OCI-LY7 (cell line): ENCODE data around the gene PGPEP1. TPM values are rescaled to one million over a fixed set of nuclear protein-coding genes. Genes with fewer than 3 reads are reported as not detected.

Source experiments
- BruUV-seq: library from RNA; stranded (reverse); fragments of 400-500 nt; replicated peaks from 2 replicates; lab custom pipeline; 2021; lab: Mats Ljungman, UMichigan
- CTCF ChIA-PET: fragments of 300-600 bp; sonication (Branson Sonifier 250); formaldehyde crosslinking; loops from one replicate; lab custom pipeline; 2022; ENCODE audit warnings: antibody characterized with exemption; ENCODE audit not compliant: unreplicated experiment; lab: Charles Lee
- POLR2A ChIA-PET: fragments of 300-600 bp; sonication (Branson Sonifier 250); formaldehyde crosslinking; loops from one replicate; lab custom pipeline; 2022; ENCODE audit warnings: antibody characterized with exemption; lab: Charles Lee
- DNase-seq: peaks from one replicate; pipeline ENCODE4 v3.0.0-alpha.2; 2015; ENCODE audit warnings: low spot score
- H2AFZ ChIP-seq: fragments of 200-600 bp; sonication (generic), shearing (Covaris generic); 2 replicates; pipeline ENCODE4 v1.6.1; 2014; ENCODE audit warnings: mild to moderate bottlenecking, antibody characterized with exemption, low read length, moderate library complexity
- H3K27ac ChIP-seq: fragments of 200-600 bp; sonication (generic); 2 replicates; pipeline ENCODE4 v1.5.1; 2014; ENCODE audit warnings: mixed run types, low read depth, mild to moderate bottlenecking, moderate library complexity, low read length, inconsistent platforms; ENCODE audit not compliant: poor library complexity, severe bottlenecking
- H3K36me3 ChIP-seq: fragments of 200-600 bp; sonication (generic); 2 replicates; pipeline ENCODE4 v1.6.1; 2014; ENCODE audit warnings: mild to moderate bottlenecking, antibody characterized with exemption, low read length, moderate library complexity, mixed read lengths; ENCODE audit not compliant: insufficient read depth
- H3K4me1 ChIP-seq: fragments of 200-600 bp; sonication (generic); 2 replicates; pipeline ENCODE4 v1.5.1; 2014; ENCODE audit warnings: mild to moderate bottlenecking, low read length; ENCODE audit not compliant: insufficient read depth, poor library complexity, severe bottlenecking
- H3K4me2 ChIP-seq: fragments of 200-600 bp; sonication (generic); 2 replicates; pipeline ENCODE4 v1.6.1; 2014; ENCODE audit warnings: mild to moderate bottlenecking, low read length
- H3K4me3 ChIP-seq: fragments of 200-600 bp; sonication (generic); 2 replicates; pipeline ENCODE4 v1.5.1; 2014; ENCODE audit warnings: mild to moderate bottlenecking, low read depth, low read length; ENCODE audit not compliant: poor library complexity, severe bottlenecking
- H3K79me2 ChIP-seq: fragments of 200-600 bp; sonication (generic); 2 replicates; pipeline ENCODE4 v1.6.1; 2016; ENCODE audit warnings: low read depth, mild to moderate bottlenecking, low read length, moderate library complexity, mixed read lengths; ENCODE audit not compliant: insufficient read depth
- H3K9me2 ChIP-seq: fragments of 200-600 bp; sonication (generic); 2 replicates; pipeline ENCODE4 v1.6.1; 2016; ENCODE audit warnings: mild to moderate bottlenecking, low read length, mixed read lengths; ENCODE audit not compliant: insufficient read depth
- H3K9me3 ChIP-seq: fragments of 200-600 bp; sonication (generic); 2 replicates; pipeline ENCODE4 v1.6.1; 2014; ENCODE audit warnings: mild to moderate bottlenecking, mixed run types, low read length, mixed read lengths
- H4K20me1 ChIP-seq: fragments of 200-600 bp; sonication (generic); 2 replicates; pipeline ENCODE4 v1.6.1; 2014; ENCODE audit warnings: mild to moderate bottlenecking, antibody characterized with exemption, low read length, moderate library complexity, mixed read lengths; ENCODE audit not compliant: insufficient read depth
- CTCF ChIP-seq: fragments of 200-600 bp; sonication (generic); conservative IDR thresholded peaks from 2 replicates; pipeline ENCODE4 v1.5.1; 2014; ENCODE audit warnings: mild to moderate bottlenecking, antibody characterized with exemption, low read length, moderate library complexity, mixed read lengths
- EZH2phosphoT487 ChIP-seq: fragments of 200-600 bp; sonication (generic); IDR thresholded peaks from 2 replicates; pipeline ENCODE4 v1.6.1; 2018; ENCODE audit warnings: low read depth, borderline replicate concordance, mild to moderate bottlenecking, mixed run types, antibody characterized with exemption, low read length, moderate library complexity, mixed read lengths
- intact Hi-C: fragments of 100-400 bp; cut with micrococcal nuclease; formaldehyde crosslinking; loops from one replicate; pipeline ENCODE4 v1.10.0; 2022; ENCODE audit not compliant: unreplicated experiment
- total RNA-seq, 2 experiments: library from RNA; depleted of rRNA in 1 of 2; stranded (reverse); fragments of >200 nt in 1 of 2; shearing (Covaris generic) in 1 of 2; gene quantifications; 2 replicates each; pipeline ENCODE4 v1.2.3, GENCODE V29; 2014 to 2022

Gene PGPEP1
- total RNA-seq, 2 experiments from 2014 or later: 15.2 to 44.1 TPM

- ChIA-PET CTCF (no interaction called here), POLR2A (no interaction called here)
- peak overlapping the region; percentile 56 for H3K4me2 ChIP-seq
- BruUV-seq: no TSS peak
- intact Hi-C loops: no loop called here
- H3K79me2 ChIP-seq: no peaks in the 10 kb centered on the region
- no peak overlapping the region for H3K27ac ChIP-seq
- TF ChIP-seq CTCF (no peak), EZH2phosphoT487 (no peak)
- H3K36me3 ChIP-seq: no peaks in the 10 kb centered on the region
- peaks cover 15% of the 10 kb centered on the region for H3K4me1 ChIP-seq
- H3K9me3 ChIP-seq: no peaks in the 10 kb centered on the region
- H4K20me1 ChIP-seq: no peaks in the 10 kb centered on the region
- H2AFZ ChIP-seq: peak overlapping the region; percentile 92
- no peaks in the 10 kb centered on the region for H3K9me2 ChIP-seq
- H3K4me3 ChIP-seq: peak overlapping the region; percentile 11
- peak; percentile 79 for DNase-seq
Measured at GRCh38 chr19:18373892-18374629, 33.7 kb downstream of the PGPEP1 start.

DNA sequence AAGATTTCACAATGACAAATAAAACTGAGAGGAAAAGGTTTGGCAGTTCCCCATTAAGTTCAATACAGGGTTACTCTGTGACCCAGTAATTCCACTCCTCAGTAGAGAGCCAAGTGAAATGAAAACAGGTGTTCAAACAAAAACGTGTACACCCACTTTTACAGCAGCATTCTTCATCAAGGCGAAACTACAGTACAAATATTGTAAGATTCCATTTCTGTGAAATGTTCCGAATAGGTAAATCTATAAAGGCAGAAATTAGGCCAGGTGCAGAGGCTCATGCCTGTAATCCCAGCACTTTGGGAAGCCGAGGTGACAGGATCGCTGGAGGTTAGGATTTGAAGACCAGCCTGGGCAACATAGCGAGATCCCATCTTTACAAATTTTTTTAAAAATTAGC is 36.6 kb downstream of the PGPEP1 start:
- no peaks in the 10 kb centered on the region for H3K79me2 ChIP-seq
- no peaks in the 10 kb centered on the region for H3K36me3 ChIP-seq
- no peak overlapping the region for H2AFZ ChIP-seq
- no peak overlapping the region for H3K4me2 ChIP-seq
- CTCF ChIA-PET: no interaction called here
- no peaks in the 10 kb centered on the region for H3K9me3 ChIP-seq
- POLR2A ChIA-PET: no interaction called here
- no peak overlapping the region for H3K4me3 ChIP-seq
- H3K27ac ChIP-seq: no peak overlapping the region
- peaks cover 15% of the 10 kb centered on the region for H3K4me1 ChIP-seq
- intact Hi-C loops: no loop called here
- BruUV-seq: no TSS peak
- no peak for DNase-seq
- TF ChIP-seq CTCF: no peak
- no peak for TF ChIP-seq EZH2phosphoT487
- no peaks in the 10 kb centered on the region for H4K20me1 ChIP-seq
- no peaks in the 10 kb centered on the region for H3K9me2 ChIP-seq
